Measurements from ENCODE around the gene PDSS2. TPM values are rescaled to one million over a fixed set of nuclear protein-coding genes. Genes with fewer than 3 reads are reported as not detected.
A peak's percentile ranks its signal among the peaks of the same experiment; 100 is the strongest.

Gene PDSS2
- total RNA-seq, 1 donor from 2014 or later, result 19.7 TPM

GRCh38 chr6:107116328-107116892 lies 343.0 kb downstream of the PDSS2 start:
- DNase-seq, result no peak
- peaks cover 7% of the 10 kb centered on the region for H3K27me3 ChIP-seq (ENCODE audit: low read depth)
- intact Hi-C loops (cut with micrococcal nuclease), result no loop called here
- H3K9me3 ChIP-seq (replicated peaks), result no peaks in the 10 kb centered on the region
- peak overlapping the region; percentile 63 for H3K27ac ChIP-seq (replicated peaks)
- H3K36me3 ChIP-seq, result no peaks in the 10 kb centered on the region
- H3K4me1 ChIP-seq, result peaks cover 24% of the 10 kb centered on the region
- peak overlapping the region; percentile 83 for H3K4me3 ChIP-seq
- TF ChIP-seq, protein P1, sequence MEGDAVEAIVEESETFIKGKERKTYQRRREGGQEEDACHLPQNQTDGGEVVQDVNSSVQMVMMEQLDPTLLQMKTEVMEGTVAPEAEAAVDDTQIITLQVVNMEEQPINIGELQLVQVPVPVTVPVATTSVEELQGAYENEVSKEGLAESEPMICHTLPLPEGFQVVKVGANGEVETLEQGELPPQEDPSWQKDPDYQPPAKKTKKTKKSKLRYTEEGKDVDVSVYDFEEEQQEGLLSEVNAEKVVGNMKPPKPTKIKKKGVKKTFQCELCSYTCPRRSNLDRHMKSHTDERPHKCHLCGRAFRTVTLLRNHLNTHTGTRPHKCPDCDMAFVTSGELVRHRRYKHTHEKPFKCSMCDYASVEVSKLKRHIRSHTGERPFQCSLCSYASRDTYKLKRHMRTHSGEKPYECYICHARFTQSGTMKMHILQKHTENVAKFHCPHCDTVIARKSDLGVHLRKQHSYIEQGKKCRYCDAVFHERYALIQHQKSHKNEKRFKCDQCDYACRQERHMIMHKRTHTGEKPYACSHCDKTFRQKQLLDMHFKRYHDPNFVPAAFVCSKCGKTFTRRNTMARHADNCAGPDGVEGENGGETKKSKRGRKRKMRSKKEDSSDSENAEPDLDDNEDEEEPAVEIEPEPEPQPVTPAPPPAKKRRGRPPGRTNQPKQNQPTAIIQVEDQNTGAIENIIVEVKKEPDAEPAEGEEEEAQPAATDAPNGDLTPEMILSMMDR (IDR thresholded peaks at IDR 0.05; ENCODE audit: borderline replicate concordance), result no peak

GRCh38 chr6:107115695-107116327 lies 343.6 kb downstream of the PDSS2 start:
- Histone ChIP-seq H3K27ac (replicated peaks) (peak overlapping the region; percentile 63), H3K36me3 (no peaks in the 10 kb centered on the region), H3K4me1 (peaks cover 24% of the 10 kb centered on the region), H3K4me3 (peak overlapping the region; percentile 83), H3K27me3 (ENCODE audit: low read depth) (peaks cover 7% of the 10 kb centered on the region), H3K9me3 (replicated peaks) (no peaks in the 10 kb centered on the region)
- intact Hi-C loops (cut with micrococcal nuclease), result no loop called here
- TF ChIP-seq, protein P1 (IDR thresholded peaks at IDR 0.05; ENCODE audit: borderline replicate concordance), result no peak
- DNase-seq, result no peak

GRCh38 chr6:107114926-107115694 lies 344.3 kb downstream of the PDSS2 start, which contains the start of gene BEND3:
Gene BEND3, minus strand, starts transcription at chr6:107115515. Its CDS starts 16,230 bp downstream, at chr6:107099285.
- H3K9me3 ChIP-seq (replicated peaks), result no peaks in the 10 kb centered on the region
- no peaks in the 10 kb centered on the region for H3K36me3 ChIP-seq
- H3K27ac ChIP-seq (replicated peaks), result peak within 1 kb of the TSS; percentile 63
- DNase-seq, result peak; percentile 40
- intact Hi-C loops (cut with micrococcal nuclease), result no loop called here
- peak within 1 kb of the TSS; percentile 83 for H3K4me3 ChIP-seq
- H3K27me3 ChIP-seq (ENCODE audit: low read depth), result peaks cover 7% of the 10 kb centered on the region
- peaks cover 24% of the 10 kb centered on the region for H3K4me1 ChIP-seq
- TF ChIP-seq, protein P1 (IDR thresholded peaks at IDR 0.05; ENCODE audit: borderline replicate concordance), result no peak

DNA sequence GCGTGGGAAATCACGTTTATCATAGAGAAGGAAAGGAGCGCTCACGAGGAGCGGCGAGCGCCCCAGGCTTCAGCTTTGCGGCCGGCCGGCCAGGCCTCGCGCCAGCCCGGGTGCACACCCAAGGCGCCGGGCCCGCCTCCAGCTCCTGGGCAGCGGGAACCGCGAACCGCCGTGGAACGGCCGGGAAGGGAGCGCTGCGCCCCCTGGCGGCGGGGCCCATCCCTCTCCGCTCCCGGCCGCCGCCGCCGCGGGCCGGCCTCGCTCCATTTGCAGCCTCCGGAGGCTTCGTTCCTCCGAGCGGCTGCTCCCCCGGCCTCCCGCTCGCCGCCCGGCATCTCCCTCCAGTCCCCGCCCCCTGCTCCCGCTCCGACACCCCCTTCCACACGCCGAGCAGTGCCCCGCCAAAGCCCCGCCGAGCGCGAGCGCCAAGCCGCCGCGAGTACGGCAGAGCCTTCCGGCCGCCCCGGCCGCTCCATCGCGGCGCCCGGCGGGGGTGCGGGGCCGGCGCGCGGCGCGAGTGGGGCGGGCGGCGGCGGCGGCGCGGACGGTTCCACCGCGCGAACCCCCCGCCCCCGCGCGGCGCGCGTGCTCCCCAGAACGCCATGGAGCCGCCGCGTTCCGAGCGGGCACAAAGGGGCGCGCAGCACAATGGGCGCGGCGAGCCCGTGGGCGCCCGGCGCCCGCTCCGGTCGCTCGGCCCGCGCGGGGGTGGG lies 345.0 kb downstream of the PDSS2 start:
- intact Hi-C loops (cut with micrococcal nuclease), result no loop called here
- H3K27me3 ChIP-seq (ENCODE audit: low read depth), result peaks cover 6% of the 10 kb centered on the region
- peak overlapping the region; percentile 63 for H3K27ac ChIP-seq (replicated peaks)

More for the DNA sequence above, 345.0 kb downstream of the PDSS2 start:
- Histone ChIP-seq H3K36me3 (no peaks in the 10 kb centered on the region), H3K4me1 (peaks cover 24% of the 10 kb centered on the region), H3K9me3 (replicated peaks) (no peaks in the 10 kb centered on the region), H3K4me3 (peak overlapping the region; percentile 83)
- DNase-seq, result peak; percentile 89
- TF ChIP-seq, protein P1 (IDR thresholded peaks at IDR 0.05; ENCODE audit: borderline replicate concordance), result peak; percentile 94
